KG1 (cell line): Measurements from ENCODE around the gene STK38L.

Experiments used
- DNase-seq: peaks from one replicate; lab custom pipeline; 2025; lab: John Stamatoyannopoulos, UW

STK38L gene

DNA sequence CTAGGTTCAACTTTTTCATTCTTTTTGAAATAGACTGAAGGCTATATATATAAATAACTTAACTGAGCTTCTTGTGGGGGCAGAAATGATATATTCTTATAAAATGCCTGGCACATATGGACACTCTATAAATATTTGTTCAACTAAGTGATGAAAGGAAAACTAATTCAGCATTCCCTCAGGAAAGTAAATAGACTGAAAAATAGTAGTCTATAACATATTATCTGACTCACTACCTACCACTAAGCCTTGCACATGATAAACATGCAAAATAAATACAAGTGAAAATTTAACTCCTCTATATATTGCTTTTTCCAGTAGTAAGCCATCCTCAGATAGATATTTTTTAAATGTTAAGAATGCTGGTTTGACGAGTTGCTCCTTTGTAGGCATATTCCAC is 72.9 kb downstream of the STK38L start:
- DNase-seq: no peak

GRCh38 chr12:27319409-27319808 is 75.3 kb downstream of the STK38L start:
- no peak for DNase-seq

GRCh38 chr12:27319848-27320247 is 75.8 kb downstream of the STK38L start:
- DNase-seq: no peak

GRCh38 chr12:27324530-27324929 is 80.4 kb downstream of the STK38L start:
- no peak for DNase-seq

GRCh38 chr12:27330846-27331245 is 86.8 kb downstream of the STK38L start:
- no peak for DNase-seq

GRCh38 chr12:27331291-27331926 is 87.3 kb downstream of the STK38L start:
- DNase-seq: no peak

GRCh38 chr12:27331927-27332324 is 87.8 kb downstream of the STK38L start:
- no peak for DNase-seq

DNA sequence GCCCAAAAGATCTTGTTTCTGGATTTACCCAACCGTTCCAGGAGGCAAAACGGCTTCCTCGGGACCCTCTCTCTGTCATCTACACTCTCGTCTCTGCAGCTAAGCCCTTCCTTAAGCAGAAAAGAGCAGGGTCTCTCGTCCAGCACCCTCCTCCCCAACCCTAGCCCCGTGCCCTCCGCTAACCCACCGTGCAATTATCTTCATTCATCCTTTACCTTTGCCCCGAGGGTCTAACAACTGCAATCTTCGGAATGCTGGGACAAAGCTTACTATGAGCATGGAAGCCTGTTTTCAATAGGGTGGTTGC is 88.3 kb downstream of the STK38L start:
- DNase-seq: no peak

DNA sequence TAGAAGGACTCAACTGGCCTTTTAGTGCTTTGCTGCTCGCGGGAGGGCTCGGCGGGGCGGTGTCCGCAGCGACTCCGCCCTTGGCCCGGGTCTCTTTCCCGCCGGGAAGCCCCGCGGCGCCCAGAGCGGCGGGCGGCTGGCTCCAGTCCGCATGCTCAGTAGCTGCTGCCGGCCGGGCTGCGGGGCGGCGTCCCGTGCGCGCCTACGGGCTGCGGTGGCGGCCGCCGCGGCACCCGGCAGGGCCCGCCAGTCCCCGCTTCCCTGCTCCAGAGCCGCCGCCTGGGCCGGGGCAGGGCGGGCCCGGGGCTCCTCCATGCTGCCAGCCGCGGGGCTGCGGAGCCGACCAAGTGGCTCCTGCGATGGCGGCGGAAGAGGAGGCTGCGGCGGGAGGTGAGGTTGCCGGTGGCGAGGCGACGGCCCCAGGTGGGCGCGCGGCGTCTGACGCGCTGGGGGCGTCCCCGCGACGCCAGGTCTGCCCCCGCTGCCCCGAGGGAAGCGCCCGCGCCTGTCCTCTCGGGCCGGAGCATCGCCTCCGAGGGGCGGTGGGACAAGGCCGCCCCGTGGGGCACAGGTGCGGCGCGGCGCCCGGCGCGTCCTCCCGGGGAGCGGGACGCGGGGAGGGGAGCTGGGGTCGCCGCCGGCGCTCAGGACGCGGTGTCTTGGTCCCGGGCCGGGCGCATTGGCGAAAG is 88.8 kb downstream of the STK38L start, which contains the start of gene BMAL2:
BMAL2 (plus strand) TSS at position 123 of the 689 bp plus-strand sequence; CDS start at position 360, 237 bp downstream.
- no peak for DNase-seq

- DNase-seq: no peak
Measured at GRCh38 chr12:27333403-27334009, 89.4 kb downstream of the STK38L start.

DNA sequence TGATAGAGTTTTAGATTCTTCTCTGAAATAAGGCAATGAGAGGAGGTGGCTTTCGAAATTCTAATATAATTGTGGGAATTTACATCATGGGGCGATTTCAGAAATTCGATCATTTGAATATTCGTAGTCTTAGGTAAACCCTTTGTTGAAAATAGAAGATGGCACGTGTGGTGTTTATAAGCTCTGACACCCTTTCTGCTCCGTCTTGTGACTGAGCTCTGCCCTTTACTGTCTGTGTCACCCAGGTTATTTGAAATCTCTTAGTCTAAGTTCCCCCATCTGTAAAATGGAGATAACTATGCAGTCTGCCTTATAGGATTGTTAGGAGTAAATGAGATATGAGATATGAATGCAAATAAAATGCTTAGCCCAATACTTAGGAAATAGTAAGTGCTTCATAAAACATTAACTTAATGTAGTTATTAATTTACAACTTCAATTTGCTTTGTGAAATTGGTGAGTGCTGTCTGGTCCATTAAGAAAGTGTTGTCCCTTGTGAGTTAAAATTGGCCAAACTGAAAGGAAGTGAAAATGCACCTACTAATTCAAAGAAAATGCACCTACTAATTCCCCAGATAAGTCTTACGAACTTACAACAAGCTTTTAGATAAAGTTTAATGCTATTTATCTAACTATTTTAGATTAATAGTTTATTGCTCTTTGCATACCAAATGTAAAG is 90.1 kb downstream of the STK38L start:
- DNase-seq: no peak

GRCh38 chr12:27334721-27335082 is 90.6 kb downstream of the STK38L start:
- DNase-seq: no peak

DNA sequence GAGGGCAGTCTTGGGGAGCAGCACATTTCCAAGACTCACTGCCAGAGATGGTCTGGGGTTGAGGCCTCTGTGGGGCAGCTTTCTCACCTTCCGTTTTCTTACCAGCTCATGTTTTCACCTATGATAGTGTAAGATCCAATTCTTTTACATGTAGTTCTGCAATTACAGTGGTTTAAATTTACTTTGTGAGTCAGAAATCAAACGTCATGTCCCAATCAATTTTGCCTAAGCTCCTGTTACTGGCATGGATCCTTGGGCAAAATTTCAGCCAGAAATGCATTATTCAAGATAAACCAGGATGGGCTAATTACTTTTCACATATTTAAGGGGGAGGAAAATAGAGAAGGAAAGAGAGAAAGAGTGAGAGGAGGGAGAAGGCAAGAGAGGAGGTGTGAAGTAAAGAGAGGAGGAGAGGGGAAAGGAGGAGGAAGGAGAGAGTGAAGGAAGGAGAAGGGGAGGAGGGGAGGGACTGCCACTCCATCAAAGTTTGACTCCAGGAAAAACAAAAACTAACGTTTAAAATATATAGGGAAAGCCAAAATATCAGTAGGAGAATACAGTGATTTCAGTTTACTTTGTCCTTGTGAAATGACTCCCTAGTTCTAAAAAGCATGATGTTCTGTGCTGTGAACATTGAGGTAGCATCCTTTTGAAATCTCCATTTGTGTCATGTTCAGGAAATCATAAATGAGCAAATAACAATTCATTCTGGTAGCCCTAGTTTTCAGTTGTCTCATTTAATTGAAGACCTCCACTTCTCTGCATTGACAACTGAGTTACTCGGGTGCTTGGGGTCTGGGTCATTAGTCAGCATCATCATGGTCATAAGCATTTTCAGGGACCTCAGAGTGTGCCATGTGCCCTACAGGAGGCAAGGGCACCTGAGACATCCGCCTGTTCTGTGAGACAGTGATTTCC is 91.5 kb downstream of the STK38L start:
- no peak for DNase-seq

- no peak for DNase-seq
Measured at GRCh38 chr12:27336282-27336653, 92.2 kb downstream of the STK38L start.

DNA sequence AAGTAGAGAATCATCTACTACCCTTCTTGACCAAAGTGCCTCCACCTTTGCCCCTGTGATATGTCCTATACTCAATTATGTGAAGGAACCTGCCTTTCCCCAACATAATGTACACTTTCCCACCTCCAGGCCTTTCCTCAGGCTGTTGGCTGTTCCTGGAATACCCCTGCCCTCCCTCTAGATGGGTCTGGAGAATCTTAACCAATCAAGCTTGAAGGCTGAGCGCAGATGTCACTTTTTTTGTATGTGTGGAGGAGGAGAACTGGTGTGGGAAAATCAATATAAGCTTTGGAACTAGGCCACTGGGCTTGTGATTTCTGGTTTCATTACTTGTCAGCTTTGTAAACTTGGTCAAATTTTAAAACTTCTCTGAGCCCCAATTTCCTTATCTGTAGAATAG is 93.3 kb downstream of the STK38L start:
- DNase-seq: no peak

GRCh38 chr12:27338473-27338872 is 94.4 kb downstream of the STK38L start:
- DNase-seq: no peak

DNA sequence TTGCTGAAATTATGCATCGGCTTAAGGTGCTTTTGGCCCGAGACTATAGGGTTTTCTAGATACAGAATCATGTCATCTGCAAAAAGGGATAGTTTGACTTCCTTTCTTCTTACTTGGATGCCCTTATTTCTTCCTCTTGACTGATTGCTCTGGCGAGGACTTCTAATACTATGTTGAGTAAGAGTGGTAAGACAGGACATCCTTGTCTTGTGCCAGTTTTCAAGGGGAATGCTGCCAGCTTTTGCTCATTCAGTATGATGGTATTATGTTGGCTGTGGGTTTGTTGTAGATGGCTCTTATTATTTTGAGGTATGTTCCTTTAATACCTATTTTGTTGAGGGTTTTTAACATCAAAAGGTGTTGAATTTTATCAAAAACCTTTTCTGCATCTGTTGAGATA is 96.9 kb downstream of the STK38L start:
- no peak for DNase-seq

- no peak for DNase-seq
Measured at GRCh38 chr12:27342536-27342935, 98.5 kb downstream of the STK38L start.

DNA sequence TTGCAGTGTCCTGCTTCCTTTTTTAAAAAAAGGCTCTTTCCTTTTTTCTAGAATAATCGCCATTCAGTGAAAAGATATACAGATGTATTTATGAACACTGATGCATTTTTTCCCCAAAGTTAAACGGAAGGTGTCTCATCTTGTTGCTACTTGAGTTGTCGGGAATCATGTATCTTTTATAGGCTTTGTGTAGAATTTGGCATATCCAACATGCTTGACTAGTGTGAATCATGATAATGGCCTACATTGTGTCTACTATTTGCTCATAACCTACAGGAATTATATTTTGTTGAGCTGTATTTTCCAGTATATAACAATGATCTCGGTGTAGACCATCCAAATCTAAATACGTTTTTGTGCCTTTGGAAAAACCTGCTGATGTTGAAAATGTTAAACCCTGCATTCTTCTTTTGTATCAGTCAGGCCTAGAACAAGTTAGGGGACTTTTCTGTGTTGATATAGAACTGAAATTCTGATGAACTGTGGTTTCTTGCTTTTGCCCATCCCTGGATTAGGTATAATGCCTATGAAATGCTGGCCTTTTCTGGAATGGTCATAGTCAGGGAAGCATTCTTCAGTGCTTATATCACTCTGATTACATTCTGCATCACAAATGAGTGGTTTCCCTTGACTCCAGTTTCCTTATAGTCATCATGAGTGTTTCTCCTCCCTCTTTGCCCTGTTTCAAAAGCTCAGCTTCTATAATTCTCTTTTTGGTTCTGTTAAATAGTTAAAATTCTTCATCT is 99.3 kb downstream of the STK38L start:
- no peak for DNase-seq

- no peak for DNase-seq
Measured at GRCh38 chr12:27344246-27344645, 100.2 kb downstream of the STK38L start.

- no peak for DNase-seq
Measured at GRCh38 chr12:27344760-27345159, 100.7 kb downstream of the STK38L start.
